GM12892 (cell line): ENCODE results near the gene SPIRE1.

Experiments
- POLR2A ChIP-seq: IDR thresholded peaks from 2 replicates; pipeline ENCODE4 v1.6.1; 2011; ENCODE audit warnings: low read depth, low read length, control low read depth
- POLR2AphosphoS5 ChIP-seq: IDR thresholded peaks from 2 replicates; pipeline ENCODE4 v1.6.1; 2011; ENCODE audit warnings: low read depth, low read length, control low read depth
- TAF1 ChIP-seq: IDR thresholded peaks from 2 replicates; pipeline ENCODE4 v1.6.1; 2011; ENCODE audit warnings: low read depth, mild to moderate bottlenecking, control low read depth, low read length, borderline replicate concordance

DNA sequence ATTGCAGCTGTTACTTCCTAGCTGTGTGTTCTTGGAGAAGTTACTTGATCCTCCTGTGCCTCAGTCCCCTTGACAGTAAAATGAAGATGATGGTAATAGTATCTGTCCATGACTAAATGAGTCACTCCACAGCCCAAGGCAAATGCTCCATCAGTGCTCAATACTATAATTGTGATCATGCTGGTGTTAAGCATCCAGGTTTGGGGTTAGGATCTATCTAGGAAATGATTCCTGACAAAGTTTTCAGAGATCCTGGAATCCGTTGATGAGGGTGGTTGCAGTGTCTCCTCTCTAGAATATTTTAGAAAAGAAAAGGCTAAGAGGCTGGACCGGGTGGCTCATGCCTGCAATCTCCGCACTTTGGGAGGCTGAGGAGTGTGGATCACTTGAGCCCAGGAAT lies 252.8 kb downstream of the SPIRE1 start:
- TF ChIP-seq POLR2A (no peak), POLR2AphosphoS5 (no peak), TAF1 (no peak)
